Caco-2 (cell line): Measurements from ENCODE around the gene FAU. TPM values are rescaled to one million over a fixed set of nuclear protein-coding genes. Genes with fewer than 3 reads are reported as not detected.

Experiments
- BruUV-seq: library from RNA; stranded (reverse); fragments of 400-500 nt; replicated peaks from 2 replicates; lab custom pipeline; 2021; lab: Mats Ljungman, UMichigan
- CTCF ChIA-PET: fragments of 300-600 bp; sonication (Branson Sonifier 250); formaldehyde crosslinking; loops from one replicate; lab custom pipeline; 2022; ENCODE audit warnings: antibody characterized with exemption; lab: Charles Lee
- POLR2A ChIA-PET: fragments of 300-600 bp; sonication (Branson Sonifier 250); formaldehyde crosslinking; loops from one replicate; lab custom pipeline; 2022; ENCODE audit warnings: antibody characterized with exemption; lab: Charles Lee
- DNase-seq, 2 experiments: peaks; one replicate each; pipeline versions ENCODE4 v3.0.0 to v3.0.0-alpha.2; 2020 to 2022
- H3K27me3 ChIP-seq: replicated peaks from 2 replicates; pipeline ENCODE4 v1.6.0; 2011; ENCODE audit warnings: low read length; ENCODE audit not compliant: control insufficient read depth, insufficient read depth
- H3K36me3 ChIP-seq: 2 replicates; pipeline ENCODE4 v1.5.1; 2011; ENCODE audit warnings: low read length; ENCODE audit not compliant: control insufficient read depth, insufficient read depth
- H3K4me1 ChIP-seq: fragments of 250-450 bp; sonication (Bioruptor Pico); 2 replicates; pipeline ENCODE4 v1.5.1; 2020; ENCODE audit warnings: mild to moderate bottlenecking
- H3K4me3 ChIP-seq: 2 replicates; pipeline ENCODE4 v1.5.1; 2011; ENCODE audit warnings: low read depth, mild to moderate bottlenecking, control low read depth, low read length
- H3K9me3 ChIP-seq: fragments of 250-450 bp; sonication (Bioruptor Pico); 2 replicates; pipeline ENCODE4 v1.5.1; 2020; ENCODE audit warnings: mild to moderate bottlenecking, moderate library complexity
- H3K27ac Mint-ChIP-seq: one replicate; pipeline ENCODE4 v1.8.0; 2022; ENCODE audit warnings: mixed read lengths; ENCODE audit not compliant: unreplicated experiment
- H3K27me3 Mint-ChIP-seq: one replicate; pipeline ENCODE4 v1.8.0; 2022; ENCODE audit warnings: mixed read lengths; ENCODE audit not compliant: insufficient read depth, unreplicated experiment
- H3K36me3 Mint-ChIP-seq: one replicate; pipeline ENCODE4 v1.8.0; 2022; ENCODE audit warnings: mild to moderate bottlenecking, mixed read lengths; ENCODE audit not compliant: insufficient read depth, unreplicated experiment
- H3K4me1 Mint-ChIP-seq: one replicate; pipeline ENCODE4 v1.8.0; 2022; ENCODE audit warnings: low read depth, mixed read lengths; ENCODE audit not compliant: unreplicated experiment
- H3K4me3 Mint-ChIP-seq: one replicate; pipeline ENCODE4 v1.8.0; 2022; ENCODE audit warnings: mild to moderate bottlenecking, moderate library complexity, mixed read lengths; ENCODE audit not compliant: unreplicated experiment
- H3K9me3 Mint-ChIP-seq: one replicate; pipeline ENCODE4 v1.8.0; 2022; ENCODE audit warnings: mixed read lengths; ENCODE audit not compliant: unreplicated experiment
- CTCF ChIP-seq, 2 experiments: fragments of 200-600 bp in 1 of 2; IDR thresholded peaks; 1 replicate in 1 of 2; 2 replicates in 1 of 2; pipeline versions ENCODE4 v1.5.1 to v1.8.0; 2011 to 2022; ENCODE audit warnings: antibody characterized with exemption in 1 of 2, control low read depth in 1 of 2, inconsistent platforms in 1 of 2, low read depth in 1 of 2, low read length in 1 of 2, mild to moderate bottlenecking in 1 of 2, moderate library complexity in 1 of 2; ENCODE audit not compliant: insufficient read depth in 1 of 2, severe bottlenecking in 1 of 2, unreplicated experiment in 1 of 2
- intact Hi-C: fragments of 100-400 bp; cut with micrococcal nuclease; formaldehyde crosslinking; loops from one replicate; pipeline ENCODE4 v1.10.0; 2022; ENCODE audit not compliant: unreplicated experiment
- total RNA-seq: library from RNA; stranded (reverse); gene quantifications from 2 replicates; pipeline ENCODE4 v1.2.3, GENCODE V29; 2022

Gene FAU
- total RNA-seq, 1 experiment from 2014 or later: 918 TPM

- ChIA-PET POLR2A (no interaction called here), CTCF (no interaction called here)
- intact Hi-C loops: no loop called here
- no TSS peak for BruUV-seq
- Histone ChIP-seq H3K4me1 (no peaks in the 10 kb centered on the region), H3K4me3 (no peak overlapping the region), H3K27me3 (no peaks in the 10 kb centered on the region; the same call in 1 of the 2 replicates), H3K36me3 (no peaks in the 10 kb centered on the region), H3K9me3 (no peaks in the 10 kb centered on the region)
- Mint-ChIP-seq H3K27ac (no peak overlapping the region), H3K27me3 (no peaks in the 10 kb centered on the region), H3K4me3 (no peak overlapping the region), H3K4me1 (peaks cover 6% of the 10 kb centered on the region), H3K9me3 (no peaks in the 10 kb centered on the region), H3K36me3 (no peaks in the 10 kb centered on the region)
- no peak for TF ChIP-seq CTCF (IDR thresholded peaks at IDR 0.05; ENCODE audit: insufficient read depth in 1 of 2, low read depth in 1 of 2, low read length in 1 of 2, severe bottlenecking in 1 of 2, unreplicated experiment in 1 of 2)
- no peak for DNase-seq
Measured at GRCh38 chr11:65156256-65156655, 34.3 kb upstream of the FAU start.

GRCh38 chr11:65152122-65152521, 30.2 kb upstream of the FAU start:
- Mint-ChIP-seq H3K27ac (no peak overlapping the region), H3K9me3 (no peaks in the 10 kb centered on the region), H3K36me3 (no peaks in the 10 kb centered on the region), H3K4me1 (peaks cover 6% of the 10 kb centered on the region), H3K4me3 (no peak overlapping the region), H3K27me3 (no peaks in the 10 kb centered on the region)
- no peak for DNase-seq
- intact Hi-C loops: no loop called here
- H3K27me3 ChIP-seq: no peaks in the 10 kb centered on the region; the same call in 1 of the 2 replicates
- no TSS peak for BruUV-seq
- no peaks in the 10 kb centered on the region for H3K4me1 ChIP-seq
- POLR2A ChIA-PET: no interaction called here
- H3K9me3 ChIP-seq: peaks cover 9% of the 10 kb centered on the region; the same call in 1 of the 2 replicates
- no peaks in the 10 kb centered on the region for H3K36me3 ChIP-seq
- CTCF ChIA-PET: interaction anchor here (1.2 kb wide), 1 partner anchor 13 kb away, joined by 4 read pairs; no protein-coding TSS in a partner anchor
- no peak for TF ChIP-seq CTCF (IDR thresholded peaks at IDR 0.05; ENCODE audit: insufficient read depth in 1 of 2, low read depth in 1 of 2, low read length in 1 of 2, severe bottlenecking in 1 of 2, unreplicated experiment in 1 of 2)
- H3K4me3 ChIP-seq: no peak overlapping the region

GRCh38 chr11:65151331-65151899, 29.5 kb upstream of the FAU start:
- H3K27me3 ChIP-seq: no peaks in the 10 kb centered on the region; the same call in none of the 2 replicates
- Mint-ChIP-seq H3K9me3 (no peaks in the 10 kb centered on the region), H3K27ac (no peak overlapping the region), H3K4me1 (peaks cover 6% of the 10 kb centered on the region), H3K27me3 (no peaks in the 10 kb centered on the region), H3K36me3 (no peaks in the 10 kb centered on the region), H3K4me3 (no peak overlapping the region)
- H3K4me1 ChIP-seq: no peaks in the 10 kb centered on the region
- no peak for TF ChIP-seq CTCF (IDR thresholded peaks at IDR 0.05; ENCODE audit: insufficient read depth in 1 of 2, low read depth in 1 of 2, low read length in 1 of 2, severe bottlenecking in 1 of 2, unreplicated experiment in 1 of 2)
- no peaks in the 10 kb centered on the region for H3K36me3 ChIP-seq
- ChIA-PET CTCF (no interaction called here), POLR2A (no interaction called here)
- no peak overlapping the region for H3K4me3 ChIP-seq
- BruUV-seq: no TSS peak
- intact Hi-C loops: no loop called here
- no peak for DNase-seq
- peaks cover 11% of the 10 kb centered on the region; the same call in 1 of the 2 replicates for H3K9me3 ChIP-seq
